Measurements from ENCODE around the gene MOSPD2. TPM values are rescaled to one million over a fixed set of nuclear protein-coding genes. Genes with fewer than 3 reads are reported as not detected.

MOSPD2 gene
- polyA plus RNA-seq, 3 donors = 44.6 to 51.6 (median 45.7) TPM

DNA sequence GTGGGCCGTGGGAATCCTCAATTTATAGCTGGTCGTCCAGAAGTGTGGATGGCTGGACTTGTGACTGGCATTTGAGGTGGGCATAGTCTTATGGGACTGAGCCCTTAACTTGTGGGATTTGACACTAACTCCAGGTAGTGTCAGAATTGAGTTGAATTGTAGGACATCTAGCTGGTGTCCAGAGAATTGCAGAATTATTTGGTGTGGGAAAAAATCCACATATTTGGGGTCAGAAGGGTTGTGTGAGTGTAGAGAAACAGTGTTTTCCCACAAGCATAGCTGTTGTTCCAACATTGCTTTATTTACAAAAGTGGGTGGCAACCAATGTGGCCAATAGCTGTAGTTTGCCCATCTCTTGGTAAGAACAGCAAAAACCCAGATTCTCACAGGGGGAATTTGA lies 91.3 kb downstream of the MOSPD2 start:
- Mint-ChIP-seq H3K27me3 (ENCODE audit: low read depth in 3 of 3) (peaks cover 0 to 3% (median 1%) of the 10 kb centered on the region in 3 donors), H3K36me3 (no peaks in the 10 kb centered on the region), H3K9me3 (peaks cover 0 to 4% (median 0%) of the 10 kb centered on the region in 7 donors), H3K4me3 (no peak overlapping the region), H3K4me1 (no peaks in the 10 kb centered on the region), H3K27ac (no peak overlapping the region)
- H4K20me1 ChIP-seq (ENCODE audit: insufficient read depth, low read length) = no peaks in the 10 kb centered on the region
- H3K9ac ChIP-seq (ENCODE audit: insufficient read depth, low read length, poor library complexity, severe bottlenecking) = no peak overlapping the region
- H2AFZ ChIP-seq (ENCODE audit: insufficient read depth, low read depth, low read length, poor library complexity, severe bottlenecking) = no peak overlapping the region
- no peaks in the 10 kb centered on the region for H3K27me3 ChIP-seq (ENCODE audit: control insufficient read depth in 2 of 2, insufficient read depth in 2 of 2, low read length in 2 of 2)
- DNase-seq = no peak
- TF ChIP-seq, protein P1, sequence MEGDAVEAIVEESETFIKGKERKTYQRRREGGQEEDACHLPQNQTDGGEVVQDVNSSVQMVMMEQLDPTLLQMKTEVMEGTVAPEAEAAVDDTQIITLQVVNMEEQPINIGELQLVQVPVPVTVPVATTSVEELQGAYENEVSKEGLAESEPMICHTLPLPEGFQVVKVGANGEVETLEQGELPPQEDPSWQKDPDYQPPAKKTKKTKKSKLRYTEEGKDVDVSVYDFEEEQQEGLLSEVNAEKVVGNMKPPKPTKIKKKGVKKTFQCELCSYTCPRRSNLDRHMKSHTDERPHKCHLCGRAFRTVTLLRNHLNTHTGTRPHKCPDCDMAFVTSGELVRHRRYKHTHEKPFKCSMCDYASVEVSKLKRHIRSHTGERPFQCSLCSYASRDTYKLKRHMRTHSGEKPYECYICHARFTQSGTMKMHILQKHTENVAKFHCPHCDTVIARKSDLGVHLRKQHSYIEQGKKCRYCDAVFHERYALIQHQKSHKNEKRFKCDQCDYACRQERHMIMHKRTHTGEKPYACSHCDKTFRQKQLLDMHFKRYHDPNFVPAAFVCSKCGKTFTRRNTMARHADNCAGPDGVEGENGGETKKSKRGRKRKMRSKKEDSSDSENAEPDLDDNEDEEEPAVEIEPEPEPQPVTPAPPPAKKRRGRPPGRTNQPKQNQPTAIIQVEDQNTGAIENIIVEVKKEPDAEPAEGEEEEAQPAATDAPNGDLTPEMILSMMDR (IDR thresholded peaks at IDR 0.05) = no peak
- H3K36me3 ChIP-seq (replicated peaks in 1 of 2; ENCODE audit: control insufficient read depth in 1 of 2, insufficient read depth in 2 of 2, low read length in 2 of 2) = no peaks in the 10 kb centered on the region
- no peaks in the 10 kb centered on the region for H3K4me1 ChIP-seq (ENCODE audit: control insufficient read depth in 1 of 2, insufficient read depth in 2 of 2, low read length in 2 of 2)
- WGBS (ENCODE audit: insufficient coverage) = no CpG with 5 or more reads among the region's 2 CpGs
- intact Hi-C loops (cut with micrococcal nuclease) = no loop called here
- H3K27ac ChIP-seq (ENCODE audit: low read depth in 1 of 2, low read length in 2 of 2) = no peak overlapping the region
- no peaks in the 10 kb centered on the region for H3K79me2 ChIP-seq (ENCODE audit: insufficient read depth, low read length)
- no peak overlapping the region for H3K4me3 ChIP-seq (replicated peaks in 1 of 3; ENCODE audit: low read depth in 2 of 3, low read length in 3 of 3)
- H3K4me2 ChIP-seq (replicated peaks; ENCODE audit: extremely low read depth, low read length, poor library complexity, severe bottlenecking) = no peak overlapping the region
- H3K9me3 ChIP-seq (replicated peaks in 1 of 2; ENCODE audit: control insufficient read depth in 1 of 2, insufficient read depth in 1 of 2, low read length in 2 of 2) = no peaks in the 10 kb centered on the region

Other genes starting within 250 kb of the MOSPD2 start
- 1 to 10 TPM in 2 of 3 donors, under 1 TPM in 1; 0.85 to 4.2 (median 2.6) TPM for gene FANCB, start 352 bp upstream of the MOSPD2 start, polyA plus RNA-seq

Measured in CD14-positive monocyte (primary cell).